Endothelial cell of umbilical vein (primary cell): ENCODE data around the gene TADA2A. TPM values are rescaled to one million over a fixed set of nuclear protein-coding genes. Genes with fewer than 3 reads are reported as not detected.
"Not testable (repeated sequence)": the region's sequence is repeated elsewhere in the genome, so short reads cannot be mapped to it uniquely, and the experiment has no call there.

Source experiments
- BruUV-seq: library from RNA; stranded (reverse); fragments of 400-500 nt; replicated peaks from 2 replicates; lab custom pipeline; 2021; lab: Mats Ljungman, UMichigan
- CTCF ChIA-PET: fragments of 300-600, 350-600 bp; sonication (Branson Sonifier 250); formaldehyde crosslinking; loops from one replicate; lab custom pipeline; 2021; ENCODE audit warnings: antibody characterized with exemption, inconsistent platforms; lab: Charles Lee
- POLR2A ChIA-PET: fragments of 300-600, 350-600 bp; sonication (Branson Sonifier 250); formaldehyde crosslinking; loops from one replicate; lab custom pipeline; 2021; ENCODE audit warnings: antibody characterized with exemption, inconsistent platforms; lab: Charles Lee
- DNase-seq: peaks from one replicate; pipeline ENCODE4 v3.0.0-alpha.2; 2011; ENCODE audit warnings: low read depth, low spot score
- FAIRE-seq: peaks from 2 replicates; lab custom pipeline; 2011; peaks lifted over from hg19 to GRCh38; lab: Jason Lieb, UNC
- H2AFZ ChIP-seq: 2 replicates; pipeline ENCODE4 v1.6.0; 2012; ENCODE audit warnings: low read depth, low read length, control low read depth, inconsistent platforms
- H3K27ac ChIP-seq: 2 replicates; pipeline ENCODE4 v1.5.1; 2011; ENCODE audit warnings: low read depth, mild to moderate bottlenecking, control low read depth, low read length, moderate library complexity; ENCODE audit not compliant: insufficient read depth
- H3K27me3 ChIP-seq, 2 experiments: 2 replicates each; pipeline versions ENCODE4 v1.6.0 to v1.6.1; 2011; ENCODE audit warnings: low read length in 2 of 2, mixed read lengths in 1 of 2; ENCODE audit not compliant: control insufficient read depth in 2 of 2, insufficient read depth in 2 of 2
- H3K36me3 ChIP-seq, 2 experiments: 2 replicates in 1 of 2; 3 replicates in 1 of 2; pipeline ENCODE4 v1.5.1; 2011; ENCODE audit warnings: low read length in 2 of 2, mild to moderate bottlenecking in 1 of 2, moderate library complexity in 1 of 2; ENCODE audit not compliant: control insufficient read depth in 2 of 2, insufficient read depth in 2 of 2; ENCODE audit errors: extremely low read depth in 1 of 2
- H3K4me1 ChIP-seq: 3 replicates; pipeline ENCODE4 v1.5.1; 2011; ENCODE audit warnings: mild to moderate bottlenecking, low read length; ENCODE audit not compliant: control insufficient read depth, insufficient read depth; ENCODE audit errors: extremely low read depth
- H3K4me2 ChIP-seq: 2 replicates; pipeline ENCODE4 v1.6.1; 2011; ENCODE audit warnings: low read length, control low read depth, mixed read lengths; ENCODE audit not compliant: insufficient read depth
- H3K4me3 ChIP-seq, 3 experiments: fragments of 200-600 bp in 1 of 3; sonication (generic), shearing (Covaris generic) in 1 of 3; replicated peaks in 1 of 3; 2 replicates each; pipeline ENCODE4 v1.5.1; 2011 to 2016; ENCODE audit warnings: control low read depth in 3 of 3, low read length in 3 of 3, mild to moderate bottlenecking in 2 of 3, inconsistent platforms in 1 of 3, low read depth in 1 of 3, moderate library complexity in 1 of 3; ENCODE audit not compliant: insufficient read depth in 1 of 3
- H3K79me2 ChIP-seq: 2 replicates; pipeline ENCODE4 v1.6.0; 2012; ENCODE audit warnings: low read length, inconsistent platforms; ENCODE audit not compliant: control insufficient read depth, insufficient read depth
- H3K9ac ChIP-seq: replicated peaks from 2 replicates; pipeline ENCODE3; 2011; ENCODE audit warnings: low read length, control low read depth; ENCODE audit not compliant: insufficient read depth; ENCODE audit errors: extremely low read depth
- H3K9me1 ChIP-seq: replicated peaks from 3 replicates; pipeline ENCODE4 v1.6.0; 2011; ENCODE audit warnings: mild to moderate bottlenecking, low read length; ENCODE audit not compliant: control insufficient read depth, insufficient read depth; ENCODE audit errors: extremely low read depth
- H3K9me3 ChIP-seq: replicated peaks from 2 replicates; pipeline ENCODE4 v1.5.1; 2012; ENCODE audit warnings: low read length, inconsistent platforms; ENCODE audit not compliant: control insufficient read depth, insufficient read depth
- H4K20me1 ChIP-seq: replicated peaks from 2 replicates; pipeline ENCODE3; 2011; ENCODE audit warnings: mild to moderate bottlenecking, low read length; ENCODE audit not compliant: control insufficient read depth, insufficient read depth; ENCODE audit errors: extremely low read depth
- CTCF ChIP-seq, 2 donors: IDR thresholded peaks; 1 replicate in 1 of 2; 2 replicates in 1 of 2; pipeline ENCODE4 v1.5.1; 2011; ENCODE audit warnings: low read length in 2 of 2, mild to moderate bottlenecking in 2 of 2, moderate library complexity in 2 of 2, control low read depth in 1 of 2, inconsistent platforms in 1 of 2, low read depth in 1 of 2; ENCODE audit not compliant: insufficient read depth in 1 of 2; ENCODE audit errors: extremely low read depth in 1 of 2
- EZH2 ChIP-seq: IDR thresholded peaks from 2 replicates; pipeline ENCODE4 v1.6.1; 2012; ENCODE audit warnings: borderline replicate concordance, low read depth, mild to moderate bottlenecking, moderate library complexity, low read length, inconsistent platforms; ENCODE audit not compliant: severe bottlenecking
- FOS ChIP-seq: IDR thresholded peaks from 2 replicates; pipeline ENCODE4 v1.6.1; 2011; ENCODE audit warnings: mild to moderate bottlenecking, low read length, moderate library complexity, borderline replicate concordance; ENCODE audit not compliant: insufficient read depth
- GATA2 ChIP-seq: IDR thresholded peaks from 2 replicates; pipeline ENCODE4 v1.7.0; 2011; ENCODE audit warnings: low read depth, mild to moderate bottlenecking, moderate library complexity, mixed read lengths, low read length; ENCODE audit not compliant: insufficient read length, insufficient read depth
- JUN ChIP-seq: IDR thresholded peaks from 2 replicates; pipeline ENCODE4 v1.6.1; 2011; ENCODE audit warnings: borderline replicate concordance, low read depth; ENCODE audit not compliant: insufficient read length, insufficient read depth
- MAX ChIP-seq: IDR thresholded peaks from 2 replicates; pipeline ENCODE4 v1.6.1; 2011; ENCODE audit not compliant: insufficient read depth, insufficient read length
- MYC ChIP-seq: IDR thresholded peaks from one replicate; pipeline ENCODE4 v1.6.1; 2011; ENCODE audit warnings: mild to moderate bottlenecking, low read depth, low read length
- POLR2A ChIP-seq: IDR thresholded peaks from 2 replicates; pipeline ENCODE4 v1.6.1; 2012; ENCODE audit warnings: low read depth, mild to moderate bottlenecking, control low read depth, low read length
- POLR2AphosphoS5 ChIP-seq: IDR thresholded peaks from 2 replicates; pipeline ENCODE4 v1.6.1; 2012; ENCODE audit warnings: low read depth, mild to moderate bottlenecking, control low read depth, low read length, moderate library complexity; ENCODE audit not compliant: insufficient read depth
- dilution Hi-C: fragments of 300-500 bp; cut with MboI; formaldehyde crosslinking; loops from one replicate; pipeline ENCODE4 v1.15.0; 2019; ENCODE audit warnings: low sequenced_read_pairs; ENCODE audit not compliant: extremely low pct_ligation_motif_present
- intact Hi-C: fragments of 100-400 bp; cut with micrococcal nuclease; formaldehyde crosslinking; loops from one replicate; pipeline ENCODE4 v1.10.0; 2022
- polyA plus RNA-seq, 4 experiments: library from polyadenylated mRNA; depleted of rRNA in 3 of 4; stranded (reverse) in 3 of 4; unstranded in 1 of 4; fragments of >200 nt; gene quantifications; 2 replicates each; pipeline versions ENCODE4 v1.2.1 to v1.2.3, GENCODE V29; 2011 to 2012; ENCODE audit warnings: missing spikeins in 1 of 4
- total RNA-seq: library from RNA; stranded (reverse); gene quantifications from 2 replicates; pipeline ENCODE4 v1.2.3, GENCODE V29; 2021

The TADA2A gene
- total and polyA plus RNA-seq, 2 donors (not counting 3 experiments of a cell fraction or from before 2014, with no cell fraction given) = 9.9 to 22.4 TPM

- CTCF ChIA-PET = interaction anchor here (1.0 to 1.4 kb wide), 3 partner anchors 12 to 186 kb away, joined by 3 to 5 read pairs (median 3); no protein-coding TSS in a partner anchor
These were observed 34.8 kb downstream of the TADA2A start for GRCh38 chr17:37441369-37442014.

GRCh38 chr17:37446027-37446426 lies 39.3 kb downstream of the TADA2A start:
- no peak overlapping the region for H3K4me3 ChIP-seq
- no peaks in the 10 kb centered on the region for H3K9me3 ChIP-seq
- CTCF ChIA-PET = interaction anchor here (0.6 kb wide), 1 partner anchor 12 kb away, joined by 3 read pairs; no protein-coding TSS in a partner anchor
- H3K9me1 ChIP-seq = no peaks in the 10 kb centered on the region
- intact Hi-C loops (no loop called here), dilution Hi-C loops (no loop called here)
- H3K27me3 ChIP-seq = no peaks in the 10 kb centered on the region
- TF ChIP-seq FOS (no peak), POLR2A (no peak), GATA2 (no peak), MAX (no peak), EZH2 (no peak), MYC (no peak), CTCF (IDR thresholded peaks at IDR 0.05; ENCODE audit: extremely low read depth in 1 of 2, insufficient read depth in 1 of 2, low read depth in 1 of 2, low read length in 2 of 2) (no peak), POLR2AphosphoS5 (no peak), JUN (no peak)
- no peak overlapping the region for H2AFZ ChIP-seq
- FAIRE-seq (no peak), DNase-seq (no peak)
- POLR2A ChIA-PET = no interaction called here
- BruUV-seq = no TSS peak
- peaks cover 7 to 12% of the 10 kb centered on the region in 2 experiments for H3K36me3 ChIP-seq
- no peak overlapping the region for H3K4me2 ChIP-seq
- H3K4me1 ChIP-seq = peaks cover 9% of the 10 kb centered on the region
- no peaks in the 10 kb centered on the region for H3K79me2 ChIP-seq
- H4K20me1 ChIP-seq = no peaks in the 10 kb centered on the region
- no peak overlapping the region for H3K27ac ChIP-seq
- no peak overlapping the region for H3K9ac ChIP-seq

More at GRCh38 chr17:37441369-37442014, 34.8 kb downstream of the TADA2A start:
- H3K9me1 ChIP-seq, H3K4me3 ChIP-seq, BruUV-seq, H3K27me3 ChIP-seq, H3K9me3 ChIP-seq, H4K20me1 ChIP-seq, intact Hi-C loops, H3K4me1 ChIP-seq, H2AFZ ChIP-seq, H3K79me2 ChIP-seq, H3K9ac ChIP-seq, FAIRE-seq, H3K4me2 ChIP-seq, H3K27ac ChIP-seq, dilution Hi-C loops: not testable (repeated sequence)
- TF ChIP-seq FOS = peak; percentile 39
- POLR2A ChIA-PET = interaction anchor here (0.7 kb wide), 1 partner anchor 36 kb away, joined by 4 read pairs; no protein-coding TSS in a partner anchor
- DNase-seq = peak; percentile 24
- peaks cover 11 to 22% of the 10 kb centered on the region in 2 experiments for H3K36me3 ChIP-seq
